GM18517 (cell line): ENCODE measurements around the gene ITGA5.

ENCODE experiments used
- ATAC-seq: cut with Tn5 transposase; IDR thresholded peaks from one replicate; pipeline ENCODE4 v1.9.1; 2021; ENCODE audit warnings: mild to moderate bottlenecking, moderate library complexity; ENCODE audit not compliant: unreplicated experiment

Gene ITGA5

GRCh38 chr12:54419088-54419887 is at the start of gene ITGA5:
Gene ITGA5 (minus strand): TSS chr12:54419266. CDS start chr12:54419198, 68 bp downstream.
- ATAC-seq: no peak

GRCh38 chr12:54465857-54466523 is 46.9 kb upstream of the ITGA5 start:
- ATAC-seq: no peak

- ATAC-seq: no peak
Observed at GRCh38 chr12:54463484-54463883, 44.4 kb upstream of the ITGA5 start.

- no peak for ATAC-seq
Observed at GRCh38 chr12:54463034-54463433, 44.0 kb upstream of the ITGA5 start.

- ATAC-seq: no peak
Observed at GRCh38 chr12:54460317-54460923, 41.4 kb upstream of the ITGA5 start.

GRCh38 chr12:54459355-54459754 is 40.3 kb upstream of the ITGA5 start:
- no peak for ATAC-seq

GRCh38 chr12:54455760-54456469 is 36.8 kb upstream of the ITGA5 start:
- ATAC-seq: no peak

GRCh38 chr12:54452628-54453027 is 33.6 kb upstream of the ITGA5 start:
- no peak for ATAC-seq

GRCh38 chr12:54448344-54448743 is 29.3 kb upstream of the ITGA5 start:
- ATAC-seq: no peak

GRCh38 chr12:54447917-54448316 is 28.9 kb upstream of the ITGA5 start:
- no peak for ATAC-seq

GRCh38 chr12:54444206-54444605 is 25.1 kb upstream of the ITGA5 start:
- no peak for ATAC-seq

- no peak for ATAC-seq
Observed at GRCh38 chr12:54443446-54443845, 24.4 kb upstream of the ITGA5 start.

- ATAC-seq: no peak
Observed at GRCh38 chr12:54442961-54443360, 23.9 kb upstream of the ITGA5 start.

GRCh38 chr12:54442099-54442498 is 23.0 kb upstream of the ITGA5 start:
- no peak for ATAC-seq

GRCh38 chr12:54439521-54440255 is 20.6 kb upstream of the ITGA5 start:
- no peak for ATAC-seq

- ATAC-seq: no peak
Observed at GRCh38 chr12:54439096-54439495, 20.0 kb upstream of the ITGA5 start.

GRCh38 chr12:54438517-54438916 is 19.5 kb upstream of the ITGA5 start:
- no peak for ATAC-seq

GRCh38 chr12:54437697-54438096 is 18.6 kb upstream of the ITGA5 start:
- no peak for ATAC-seq

GRCh38 chr12:54437243-54437642 is 18.2 kb upstream of the ITGA5 start:
- ATAC-seq: no peak

- ATAC-seq: no peak
Observed at GRCh38 chr12:54432815-54433164, 13.7 kb upstream of the ITGA5 start.
